HL-60/S4 (cell line): ENCODE results near the gene C3orf49.

ENCODE experiments used
- in situ Hi-C: fragments of 300-500 bp; cut with MboI; formaldehyde crosslinking; loops from 2 replicates; pipeline ENCODE4 v1.14.3; 2022; ENCODE audit warnings: low sequenced_read_pairs

C3orf49 gene

DNA sequence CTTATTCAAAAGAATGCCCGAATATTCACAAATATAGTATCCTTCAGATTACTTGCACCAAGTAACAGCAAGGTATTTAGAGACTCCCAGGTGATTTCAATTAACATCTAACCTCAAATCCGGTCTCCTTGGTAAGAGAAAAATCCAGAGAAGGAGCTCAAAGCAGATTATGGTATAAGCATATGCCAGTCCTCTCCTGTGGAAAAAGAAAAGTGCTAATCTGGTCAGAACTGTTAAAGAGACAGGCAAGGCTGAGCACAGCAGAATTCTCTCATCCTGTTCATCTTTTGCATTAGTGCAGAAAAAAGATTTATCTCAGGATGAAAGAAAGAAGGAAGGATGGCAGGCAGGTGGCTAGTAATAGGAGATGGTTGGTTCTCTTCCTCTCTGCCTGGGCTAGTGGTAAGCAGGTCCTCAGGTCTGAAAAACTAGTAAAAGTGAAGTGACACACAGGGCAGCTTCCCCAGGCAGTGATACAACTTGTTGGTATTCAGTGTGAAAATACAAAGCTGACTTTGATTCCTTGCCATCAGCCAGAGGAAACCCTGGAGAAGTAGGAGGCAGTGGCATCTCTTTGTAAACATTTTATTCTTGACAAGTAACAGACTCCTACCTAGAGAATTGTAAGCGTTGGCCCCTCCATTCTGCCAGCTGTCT, 58.8 kb downstream of the C3orf49 start:
- in situ Hi-C loops: no loop called here

DNA sequence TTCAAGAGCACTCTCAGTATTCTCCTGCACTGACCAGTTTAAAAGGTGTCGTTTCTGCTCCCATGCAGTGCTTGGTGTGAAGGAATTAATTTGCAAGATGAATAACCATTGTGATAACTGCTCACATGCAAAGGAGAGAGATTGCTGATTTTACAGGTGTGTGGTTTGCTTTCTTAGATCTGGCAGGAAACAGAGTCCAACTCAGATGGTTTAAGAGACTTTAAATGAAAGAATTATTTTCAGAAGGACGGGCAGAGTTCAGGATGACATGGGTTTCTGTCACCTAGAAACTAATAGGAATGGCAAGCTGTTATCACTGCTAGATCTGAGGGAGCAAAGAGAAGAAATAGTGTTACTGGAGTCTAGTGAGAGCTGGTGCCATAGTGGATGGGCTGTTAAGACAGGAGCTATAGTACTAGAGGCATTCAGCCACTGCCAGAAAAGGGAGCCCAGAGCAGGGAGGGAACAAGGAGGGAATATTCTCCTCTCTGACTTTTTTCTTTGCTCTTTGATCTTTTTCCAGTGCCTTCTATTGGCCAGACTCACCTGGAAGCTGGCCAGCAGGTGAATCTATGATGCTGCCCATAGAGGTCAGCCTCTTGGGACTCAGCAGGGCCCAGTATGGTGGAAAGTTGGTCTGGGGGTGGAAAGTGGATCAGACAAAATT, 59.4 kb downstream of the C3orf49 start:
- in situ Hi-C loops: no loop called here

DNA sequence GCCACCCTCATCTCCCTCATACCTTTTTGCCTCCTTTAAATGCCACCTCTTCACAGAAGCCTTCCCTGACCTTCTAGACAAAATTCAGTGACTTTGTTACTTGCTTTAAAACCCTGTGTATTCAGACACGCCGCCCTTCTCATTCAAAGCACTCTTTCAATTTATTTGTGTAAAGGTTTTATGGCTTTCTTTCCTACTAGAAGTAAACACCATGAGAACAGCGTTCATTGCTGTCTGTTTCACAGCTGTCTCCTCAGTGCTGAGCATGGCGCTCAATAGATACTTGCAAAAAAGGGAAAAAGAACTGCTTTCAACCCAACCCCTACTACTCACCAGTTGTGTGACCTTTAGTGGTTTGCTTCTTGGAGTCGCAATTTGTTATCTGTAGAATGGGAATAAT, 61.6 kb downstream of the C3orf49 start:
- in situ Hi-C loops: no loop called here

DNA sequence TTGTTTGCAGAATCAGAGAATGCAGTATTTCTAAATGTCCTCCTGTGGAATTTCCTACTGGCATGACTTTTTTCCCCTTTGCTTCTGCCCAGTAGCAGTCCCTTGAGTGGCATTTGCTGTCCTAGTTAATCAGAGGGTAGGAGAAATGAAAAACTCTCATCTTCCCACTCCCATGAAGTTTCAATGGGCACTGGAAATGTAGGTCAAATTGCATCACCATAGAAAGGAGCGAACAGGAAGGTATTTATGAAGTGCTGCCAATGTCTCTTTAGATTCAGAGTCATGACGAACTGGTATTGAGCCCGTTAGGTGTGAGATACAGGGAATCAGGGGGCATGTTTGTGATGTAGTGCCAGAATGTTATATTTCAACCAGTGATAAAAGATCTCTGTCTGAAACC, 67.8 kb downstream of the C3orf49 start:
- in situ Hi-C loops: no loop called here

DNA sequence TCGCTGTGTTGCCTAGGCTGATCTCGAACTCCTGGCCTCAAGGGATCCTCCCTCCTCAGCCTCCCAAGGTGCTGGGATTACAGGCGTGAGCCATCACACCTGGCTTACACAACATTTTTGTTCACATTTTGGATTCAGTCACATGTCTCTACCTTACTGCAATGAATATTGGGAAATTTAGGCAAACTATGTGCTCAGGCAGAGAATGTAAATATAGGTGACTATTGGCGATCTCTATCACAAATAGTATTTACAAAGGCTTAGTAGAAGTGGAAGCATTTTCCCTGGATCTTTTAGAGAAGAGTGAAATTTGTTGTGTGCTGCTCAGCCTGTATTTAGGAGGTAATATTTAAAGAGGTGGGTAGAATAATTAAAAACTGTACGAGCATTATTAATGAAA, 72.4 kb downstream of the C3orf49 start:
- in situ Hi-C loops: no loop called here

DNA sequence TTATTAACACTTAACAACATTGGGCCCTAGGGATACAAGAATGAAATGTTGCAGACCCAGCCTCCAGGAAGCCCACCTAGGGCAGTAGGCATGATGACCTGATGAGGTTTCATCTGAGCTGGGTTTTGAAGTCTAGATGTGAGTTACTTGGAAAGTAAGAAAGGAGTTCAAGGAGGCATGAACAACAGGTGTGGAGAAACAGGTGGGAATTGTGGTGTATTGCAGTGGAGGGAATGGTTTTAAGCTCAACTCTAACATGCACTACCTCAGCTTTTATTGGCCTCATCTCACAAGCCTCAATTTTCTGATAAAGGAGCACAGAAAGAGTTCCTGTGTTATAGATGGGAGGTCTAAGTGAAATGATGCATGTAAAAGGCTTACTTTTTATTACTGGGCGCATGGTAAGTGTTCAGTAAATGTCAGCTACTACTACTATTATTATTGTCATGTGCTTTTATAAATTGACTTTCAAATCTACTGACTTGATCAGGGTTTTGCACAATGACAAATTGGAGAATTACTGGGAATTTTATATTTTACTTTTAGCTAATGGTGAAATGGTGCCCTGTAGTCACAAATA, 73.8 kb downstream of the C3orf49 start:
- in situ Hi-C loops: no loop called here

DNA sequence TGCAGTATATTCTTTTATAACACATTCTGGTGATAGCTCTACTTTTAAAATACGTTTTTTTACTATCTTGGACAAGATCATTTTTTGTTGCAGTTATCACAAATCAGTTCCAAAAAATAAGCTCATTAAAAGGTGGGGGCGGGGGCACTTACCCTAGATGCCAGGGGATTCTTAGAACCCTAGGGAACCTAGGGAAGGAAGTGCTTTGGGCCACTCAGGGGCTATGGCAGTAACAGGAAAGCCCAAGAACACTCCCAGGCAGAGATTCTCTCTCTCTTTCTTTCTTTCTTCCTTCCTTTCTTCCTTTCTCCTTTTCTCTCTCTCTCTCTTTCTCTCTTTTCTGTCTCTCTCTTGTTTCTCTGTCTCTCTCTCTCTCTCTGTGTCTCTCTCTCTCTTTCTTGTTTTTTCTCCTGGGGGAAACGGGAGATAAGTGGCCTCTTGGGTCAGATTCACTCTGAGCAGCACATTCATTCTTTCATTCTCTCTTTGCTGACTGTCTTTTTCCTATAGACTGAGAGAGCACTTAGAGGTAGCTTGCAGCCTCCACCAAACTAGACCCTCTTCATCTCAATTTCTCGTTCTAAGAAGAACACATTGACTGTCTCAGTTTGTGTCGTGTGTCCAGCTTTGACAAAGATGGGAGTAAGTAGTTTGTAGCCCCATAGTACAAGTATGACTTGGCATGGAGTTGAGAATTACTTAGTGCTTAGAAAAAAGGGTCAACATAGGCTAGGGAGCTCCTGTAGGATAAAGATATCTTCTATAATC, 76.5 kb downstream of the C3orf49 start:
- in situ Hi-C loops: no loop called here

DNA sequence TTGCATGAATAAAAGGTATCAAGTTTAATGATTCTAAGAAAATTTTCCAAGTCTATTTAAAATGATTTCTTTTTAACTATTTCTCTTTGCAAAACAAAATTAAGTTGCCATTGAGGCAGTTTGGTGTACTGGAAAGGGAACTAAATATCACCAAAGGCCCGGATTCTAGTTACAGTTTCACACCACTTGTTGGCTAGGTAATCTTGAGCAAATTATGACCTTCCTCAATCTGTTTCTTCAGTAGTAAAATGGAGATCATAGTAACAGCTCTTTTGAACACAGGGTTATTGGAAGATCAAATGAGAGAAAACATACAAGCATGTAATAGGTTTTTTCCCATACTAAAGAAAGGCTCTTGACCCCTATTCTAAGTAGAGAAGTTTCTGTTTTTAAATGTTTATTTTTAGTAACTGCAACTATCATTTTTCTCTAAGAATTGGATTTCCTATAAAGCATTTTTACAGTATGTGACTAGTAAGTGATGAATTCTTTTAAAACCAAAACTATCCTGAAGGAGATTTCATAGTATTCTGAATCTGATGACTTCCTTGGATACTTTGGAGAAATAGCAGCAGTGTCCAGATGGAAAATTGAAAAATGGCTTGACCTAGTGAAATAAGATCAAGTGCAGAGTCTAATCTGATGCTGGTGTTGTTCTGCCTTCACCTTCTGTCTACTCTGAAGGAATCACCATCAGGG, 77.4 kb downstream of the C3orf49 start:
- in situ Hi-C loops: no loop called here
